HepG2 (cell line): ENCODE results near the gene COPS8. TPM values are rescaled to one million over a fixed set of nuclear protein-coding genes. Genes with fewer than 3 reads are reported as not detected.

ENCODE experiments used
- ATF6 ChIP-seq: sonication (generic); formaldehyde crosslinking; conservative IDR thresholded peaks from 2 replicates; pipeline ENCODE4 v1.4.0; 2020; ENCODE audit warnings: missing genetic modification reagents
- DNMT3B ChIP-seq: conservative IDR thresholded peaks from 2 replicates; pipeline ENCODE4 v1.6.1; 2016; ENCODE audit warnings: missing biosample characterization, control low read depth
- ELF1 ChIP-seq: sonication (generic); formaldehyde crosslinking; IDR thresholded peaks from 2 replicates; pipeline ENCODE4 v1.4.0; 2020; ENCODE audit warnings: missing genetic modification reagents
- HMGXB4 ChIP-seq, 2 experiments: sonication (generic) in 1 of 2; formaldehyde crosslinking in 1 of 2; IDR thresholded peaks; 2 replicates each; pipeline versions ENCODE4 v1.4.0 to v1.6.1; 2018 to 2020; ENCODE audit warnings: missing genetic modification reagents in 2 of 2, borderline replicate concordance in 1 of 2, low read depth in 1 of 2, mild to moderate bottlenecking in 1 of 2, missing biosample characterization in 1 of 2
- IKZF1 ChIP-seq: fragments of 450-650 bp; IDR thresholded peaks from 2 replicates; pipeline ENCODE4 v1.7.1; 2016
- IRX3 ChIP-seq: sonication (generic); formaldehyde crosslinking; IDR thresholded peaks from 2 replicates; pipeline ENCODE4 v1.8.1; 2023; ENCODE audit warnings: mild to moderate bottlenecking, low read depth, missing genetic modification reagents, borderline replicate concordance
- KLF9 ChIP-seq: IDR thresholded peaks from 2 replicates; pipeline ENCODE4 v1.6.1; 2016; ENCODE audit warnings: low read depth
- NCOA5 ChIP-seq: sonication (generic); formaldehyde crosslinking; IDR thresholded peaks from 2 replicates; pipeline ENCODE4 v1.4.0; 2020; ENCODE audit warnings: missing genetic modification reagents
- NR2F1 ChIP-seq, 2 experiments: fragments of 450-650 bp in 1 of 2; formaldehyde crosslinking in 1 of 2; IDR thresholded peaks; 2 replicates each; pipeline versions ENCODE4 v1.5.0 to v1.6.1; 2016 to 2020; ENCODE audit warnings: mild to moderate bottlenecking in 1 of 2, missing compliant biosample characterization in 1 of 2, missing genetic modification reagents in 1 of 2, moderate library complexity in 1 of 2
- NRL ChIP-seq: sonication (generic); formaldehyde crosslinking; IDR thresholded peaks from 2 replicates; pipeline ENCODE4 v1.5.0; 2020; ENCODE audit warnings: missing genetic modification reagents, mild to moderate bottlenecking, moderate library complexity, borderline replicate concordance
- PHF8 ChIP-seq: sonication (generic); formaldehyde crosslinking; IDR thresholded peaks from 2 replicates; pipeline ENCODE4 v1.5.0; 2020; ENCODE audit warnings: missing genetic modification reagents
- POLR2AphosphoS5 ChIP-seq: IDR thresholded peaks from 2 replicates; pipeline ENCODE4 v1.6.1; 2012; ENCODE audit warnings: low read depth, low read length
- PRDM4 ChIP-seq: sonication (generic); formaldehyde crosslinking; IDR thresholded peaks from 2 replicates; pipeline ENCODE4 v1.9.0; 2021; ENCODE audit warnings: missing genetic modification reagents, borderline replicate concordance
- ZMYM3 ChIP-seq: sonication (generic); formaldehyde crosslinking; IDR thresholded peaks from 2 replicates; pipeline ENCODE4 v1.5.1; 2020; ENCODE audit warnings: mild to moderate bottlenecking, missing genetic modification reagents
- ZNF136 ChIP-seq: sonication (generic); formaldehyde crosslinking; IDR thresholded peaks from 2 replicates; pipeline ENCODE4 v1.8.1; 2022; ENCODE audit warnings: low read depth, mild to moderate bottlenecking, moderate library complexity, missing genetic modification reagents
- ZNF207 ChIP-seq: fragments of 450-650 bp; IDR thresholded peaks from 2 replicates; pipeline ENCODE4 v1.6.1; 2016; ENCODE audit warnings: antibody characterized with exemption, borderline replicate concordance
- ZNF550 ChIP-seq: sonication (generic); formaldehyde crosslinking; IDR thresholded peaks from 2 replicates; pipeline ENCODE4 v1.4.0; 2020; ENCODE audit warnings: mild to moderate bottlenecking, missing genetic modification reagents, borderline replicate concordance
- ZNF687 ChIP-seq: sonication (generic); formaldehyde crosslinking; IDR thresholded peaks from 2 replicates; pipeline ENCODE4 v1.5.1; 2020; ENCODE audit warnings: mild to moderate bottlenecking, missing genetic modification reagents, moderate library complexity
- polyA plus RNA-seq, 8 experiments: library from polyadenylated mRNA; depleted of rRNA in 3 of 8; stranded (reverse) in 7 of 8; unstranded in 1 of 8; fragments of >200 nt; fragmentation: Illumina TruSeq in 4 of 8; extraction: Trizol in 4 of 8; gene quantifications; 2 replicates each; pipeline versions ENCODE4 v1.2.1 to v1.2.3, GENCODE V29; 2011 to 2016; ENCODE audit warnings: low read depth in 4 of 8, missing spikeins in 1 of 8, mixed read lengths in 1 of 8; ENCODE audit not compliant: insufficient read depth in 1 of 8
- total RNA-seq, 5 experiments: library from RNA; depleted of rRNA; stranded (reverse); fragments of >200 nt; fragmentation: Illumina TruSeq; extraction: Trizol; gene quantifications; 2 replicates each; pipeline ENCODE4 v1.2.3, GENCODE V29; 2016; ENCODE audit warnings: low read depth in 1 of 5

The COPS8 gene
- total and polyA plus RNA-seq, 2 of the 13 experiments (the other 11 are each of a cell fraction or from before 2014, with no cell fraction given) = 86.3 to 96.6 TPM

GRCh38 chr2:237075749-237076599 is 9.7 kb upstream of the COPS8 start (continued):
- no peak for TF ChIP-seq IKZF1
- TF ChIP-seq ZNF207 = no peak
- TF ChIP-seq HMGXB4 (CRISPR knock-in tag; IDR thresholded peaks at IDR 0.05; ENCODE audit: borderline replicate concordance in 1 of 2, low read depth in 1 of 2) = peak; percentile 75 to 76; a peak in 2 of 4 replicates
- TF ChIP-seq ZMYM3 = peak; percentile 73; the same call in 1 of the 2 replicates
- TF ChIP-seq DNMT3B = 0 out of 2 replicates have a peak, but pooled peaks have one; percentile 32
- TF ChIP-seq ZNF687 (CRISPR knock-in tag) = peak; percentile 98
- TF ChIP-seq ZNF550 (CRISPR knock-in tag) = no peak
- TF ChIP-seq POLR2AphosphoS5 = peak; percentile 89
- TF ChIP-seq ATF6 (CRISPR knock-in tag) = 0 out of 2 replicates have a peak, but pooled peaks have one; percentile 34
- no peak for TF ChIP-seq PRDM4 (CRISPR knock-in tag)
- no peak for TF ChIP-seq ZNF136 (CRISPR knock-in tag)
- 0 out of 2 replicates have a peak, but pooled peaks have one; percentile 64 for TF ChIP-seq NRL (CRISPR knock-in tag)
- peak; percentile 84 to 96 for TF ChIP-seq NR2F1 (CRISPR knock-in tag; IDR thresholded peaks at IDR 0.05)
- peak; percentile 69 for TF ChIP-seq PHF8
- no peak for TF ChIP-seq NCOA5 (CRISPR knock-in tag)
- no peak for TF ChIP-seq KLF9
- TF ChIP-seq ELF1 = peak; percentile 87
- no peak for TF ChIP-seq IRX3 (CRISPR knock-in tag)
